Activated gamma-delta T cell (primary cell): ENCODE data around the gene KLHDC7B.
A peak's percentile ranks its signal among the peaks of the same experiment; 100 is the strongest.

Source experiments
- DNase-seq: peaks from one replicate; lab custom pipeline; 2025; lab: John Stamatoyannopoulos, UW
- total RNA-seq, 2 donors: gene quantifications; one replicate each; lab custom pipeline; 2026; lab: John Stamatoyannopoulos, UW

KLHDC7B gene
- total RNA-seq = 3.8 to 5.2 reads per million in 2 donors

DNA sequence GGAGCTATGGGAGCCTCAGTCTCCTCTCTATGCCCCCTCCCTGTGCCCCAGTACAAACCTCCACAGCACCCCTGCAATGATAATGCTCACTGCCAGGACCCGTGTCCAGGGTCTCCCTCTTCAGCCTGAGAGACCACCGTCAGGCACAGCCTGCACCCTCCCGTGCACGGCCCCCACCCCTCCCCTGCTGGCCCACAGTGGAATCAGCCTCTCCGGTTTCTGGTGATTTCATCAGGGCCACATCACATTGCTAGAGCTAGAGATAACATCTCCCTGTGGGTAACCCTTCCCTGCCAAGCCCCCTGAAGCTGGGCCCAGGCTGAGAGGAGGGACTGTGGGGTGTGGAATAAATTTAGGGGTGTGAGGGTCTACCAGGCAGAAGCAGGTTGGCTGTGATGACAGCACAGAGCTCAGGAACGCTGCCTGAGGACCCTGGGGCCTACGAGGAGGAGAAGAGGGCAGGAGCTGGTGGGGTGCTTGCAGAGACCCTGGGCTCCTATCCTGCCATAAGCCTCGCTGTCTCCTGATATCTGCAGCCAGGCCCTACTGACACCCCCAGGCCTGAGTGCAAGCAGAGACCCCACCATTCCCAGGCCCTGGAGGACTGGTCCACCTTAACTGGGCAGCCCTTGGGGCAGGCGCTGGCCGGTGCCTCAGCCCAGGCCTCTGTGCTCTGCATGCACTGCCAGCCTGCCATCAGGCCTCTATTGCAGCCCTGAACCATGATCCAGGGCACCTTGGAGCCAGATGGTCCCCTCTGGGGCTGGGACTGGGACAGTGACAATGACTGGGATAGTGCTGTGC, at the start of gene KLHDC7B:
TSS of gene KLHDC7B (plus strand) at position 378 of the 804 bp plus-strand sequence. CDS start at position 723, 345 bp downstream.
- DNase-seq = no peak

DNA sequence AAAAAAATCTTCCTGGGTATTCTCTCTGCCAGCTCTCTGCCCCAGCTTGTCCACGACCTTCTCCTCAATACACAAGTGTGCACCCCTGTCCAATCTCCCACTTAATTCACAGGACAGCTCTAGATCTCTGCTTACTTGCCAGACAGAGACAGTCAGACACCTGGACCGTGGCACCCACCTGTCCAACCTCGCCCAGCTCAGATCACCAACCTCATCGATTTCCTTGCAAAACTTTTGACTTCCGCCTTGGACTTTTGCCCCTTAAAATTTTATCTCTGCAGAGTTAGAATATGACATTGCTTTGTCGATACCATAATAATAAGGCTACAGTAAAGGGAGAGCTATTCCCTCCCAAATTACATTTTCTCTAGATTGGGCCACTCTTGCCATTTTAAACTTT, 48.6 kb upstream of the KLHDC7B start:
- no peak for DNase-seq

DNA sequence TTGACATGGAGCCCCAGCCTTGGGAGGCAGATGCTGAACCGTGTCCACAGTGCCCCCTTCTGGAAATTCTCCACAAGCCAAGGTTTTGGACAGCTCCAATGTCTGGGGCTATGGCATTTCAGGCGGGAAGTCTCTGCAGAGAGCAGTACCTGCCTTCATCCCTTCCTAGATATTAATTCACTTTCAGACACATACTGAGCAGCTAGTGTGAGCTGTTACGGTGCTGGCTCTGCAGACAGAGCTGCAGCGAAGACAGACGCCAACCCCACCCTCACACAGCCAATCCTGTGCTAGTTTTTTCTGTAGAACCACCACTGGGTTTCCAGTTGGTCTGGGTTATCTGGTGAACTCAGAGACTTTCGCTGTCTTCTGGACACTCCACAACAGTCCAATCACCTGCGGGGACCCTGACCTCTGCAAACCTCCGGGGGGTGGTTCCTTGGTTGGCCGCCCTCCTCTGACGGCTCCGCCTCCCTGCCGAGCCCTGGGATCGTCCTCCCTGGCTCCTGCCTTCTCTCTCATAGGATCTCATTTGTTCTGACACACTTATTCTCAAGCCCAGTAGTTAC, 47.3 kb upstream of the KLHDC7B start:
- DNase-seq = no peak

DNA sequence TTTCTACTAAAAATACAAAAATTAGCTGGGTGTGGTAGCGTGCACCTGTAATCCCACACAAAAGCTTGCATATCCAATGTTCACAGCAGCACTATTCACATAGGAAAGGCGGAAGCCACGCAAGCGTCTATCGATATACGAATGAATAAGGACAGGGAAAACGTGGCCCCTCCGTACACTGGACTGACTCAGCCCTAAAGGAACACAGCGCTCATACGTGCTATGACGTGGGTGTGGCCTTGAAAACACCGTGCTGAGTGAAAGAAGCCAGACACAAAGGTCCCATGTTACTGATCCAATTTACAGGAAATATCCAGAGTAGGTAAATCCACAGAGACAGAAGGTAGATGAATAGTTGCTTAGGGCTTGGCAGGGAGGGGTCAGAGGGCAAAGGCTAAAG, 45.2 kb upstream of the KLHDC7B start:
- DNase-seq = no peak

DNA sequence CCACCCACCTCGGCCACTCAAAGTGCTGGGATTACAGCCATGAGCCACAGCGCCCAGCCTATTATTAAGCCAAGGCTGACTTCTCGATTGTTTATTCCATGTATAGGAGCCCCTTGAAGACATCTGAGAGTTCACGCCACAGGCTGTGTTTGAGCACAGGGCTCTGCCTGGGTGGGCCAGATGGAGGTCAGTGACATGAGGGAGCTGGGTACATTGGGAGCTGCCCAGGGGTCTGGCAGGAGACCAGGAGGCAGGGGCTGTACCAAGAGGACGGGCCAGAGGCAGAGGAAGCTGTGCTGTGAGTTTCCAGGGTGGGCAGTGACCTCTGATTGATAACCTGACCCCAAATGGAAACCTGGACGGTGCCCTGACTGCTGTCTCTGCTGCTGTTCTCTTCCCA, 43.6 kb upstream of the KLHDC7B start:
- DNase-seq = no peak

DNA sequence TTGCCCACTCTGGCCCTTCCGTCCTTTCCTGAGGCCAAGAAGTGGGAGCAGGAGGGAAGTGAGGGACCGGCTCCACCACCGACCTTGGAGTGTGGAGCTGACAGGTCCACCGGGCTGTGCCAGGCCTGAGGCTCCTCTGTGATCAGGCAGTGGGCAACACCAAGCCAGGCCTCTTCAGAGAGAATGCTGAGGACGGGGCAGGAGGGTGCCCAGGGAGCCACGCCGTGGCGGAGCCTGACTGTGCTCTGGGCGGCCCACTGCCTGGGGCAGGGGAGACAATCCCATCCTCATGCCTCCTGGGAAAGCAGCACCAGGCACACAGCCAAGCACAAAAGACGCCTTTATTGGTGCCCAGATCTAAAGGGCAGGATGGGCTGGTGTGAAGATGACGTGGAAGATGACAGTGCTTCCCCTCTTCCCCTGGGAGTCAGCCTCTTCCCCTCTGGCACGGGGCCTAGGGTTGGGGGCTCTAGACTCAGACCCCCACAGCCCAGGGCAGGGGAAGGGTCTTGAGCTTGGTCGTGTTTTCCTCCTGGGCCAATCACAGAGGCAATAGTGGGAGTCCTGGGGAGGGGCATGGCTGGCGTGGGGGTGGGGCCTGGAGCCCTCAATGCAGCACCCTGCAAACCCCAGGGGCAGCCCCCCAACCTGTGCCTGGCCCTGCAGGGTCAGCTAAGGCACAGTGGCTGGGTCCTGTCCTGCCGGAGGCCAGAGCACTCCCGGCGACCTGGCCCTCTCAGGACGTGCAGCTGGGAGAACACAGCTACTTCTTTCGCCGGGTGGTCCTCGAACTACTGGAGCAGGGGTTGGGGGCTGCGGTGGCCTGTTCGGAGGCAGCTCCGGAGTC, 42.8 kb upstream of the KLHDC7B start:
- no peak for DNase-seq

DNA sequence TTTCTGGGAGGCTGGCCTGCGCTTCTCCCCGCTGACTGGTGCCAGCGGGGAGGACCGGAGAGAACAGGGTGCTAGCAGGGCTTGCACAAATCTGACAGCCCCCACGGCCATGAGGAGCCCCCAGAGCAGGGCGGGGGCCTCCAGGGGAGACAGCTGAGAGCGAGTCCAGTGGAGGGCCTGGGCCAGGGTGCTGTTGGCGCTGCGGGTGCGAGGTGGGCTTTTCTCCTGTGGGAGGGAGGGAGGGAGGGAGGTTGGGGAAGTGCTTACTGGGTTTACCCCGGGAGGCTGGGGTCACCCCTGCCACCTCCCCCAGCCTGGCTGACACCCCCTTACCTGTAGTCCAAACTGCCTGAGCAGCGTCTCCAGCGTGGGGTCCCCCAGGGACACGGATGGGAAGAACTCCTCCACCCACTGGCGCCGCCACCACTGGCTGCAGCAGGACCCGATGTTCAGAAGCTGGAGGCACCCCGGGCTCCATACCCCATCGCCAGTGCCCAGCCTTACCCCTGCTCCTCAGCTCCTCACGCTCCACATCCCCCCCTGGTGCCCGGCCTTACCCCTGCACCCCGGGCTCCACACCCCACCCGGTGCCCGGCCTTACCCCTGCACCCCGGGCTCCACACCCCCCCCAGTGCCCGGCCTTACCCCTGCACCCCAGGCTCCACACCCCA, 42.1 kb upstream of the KLHDC7B start:
- no peak for DNase-seq

DNA sequence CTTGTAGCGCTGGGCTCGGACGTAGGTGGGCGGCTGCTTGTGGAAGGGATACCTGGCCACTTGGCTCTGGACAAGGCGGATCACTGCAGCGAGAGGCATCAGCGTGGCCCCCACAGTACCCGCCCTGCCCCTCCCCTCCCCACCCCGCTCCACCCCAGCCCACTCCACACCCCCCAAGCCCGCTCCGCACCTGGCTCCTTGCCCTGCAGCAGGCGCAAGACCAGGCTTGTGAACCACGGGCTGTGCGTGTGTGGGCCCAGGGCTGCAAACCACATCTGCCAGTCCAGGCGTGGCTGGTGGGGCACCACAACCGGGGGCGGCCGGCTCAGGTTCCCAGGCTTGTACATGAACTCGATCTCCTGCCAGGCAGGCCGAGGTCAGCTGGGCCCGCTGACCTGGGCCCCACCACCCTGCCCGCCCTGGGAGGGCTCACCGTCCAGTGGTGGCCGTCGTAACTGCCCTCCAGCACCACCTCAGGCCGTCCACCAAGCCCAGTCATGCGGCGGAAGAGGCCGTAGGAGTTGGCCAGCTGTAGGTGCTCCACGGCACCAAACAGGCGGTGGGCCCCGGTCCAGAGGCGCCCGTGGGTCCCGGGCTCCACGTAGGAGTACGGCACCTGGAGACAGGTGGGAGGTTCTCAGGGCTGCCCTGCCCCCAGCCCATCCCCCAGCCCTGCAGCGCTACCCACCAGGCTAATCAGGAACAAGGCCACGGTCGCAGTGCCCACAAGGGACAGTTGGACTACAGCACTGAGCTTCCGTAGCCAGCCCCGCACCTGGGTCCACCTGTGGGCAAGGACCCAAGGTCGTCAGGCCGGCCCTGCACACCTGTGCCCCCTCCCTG, 41.1 kb upstream of the KLHDC7B start:
- no peak for DNase-seq

DNA sequence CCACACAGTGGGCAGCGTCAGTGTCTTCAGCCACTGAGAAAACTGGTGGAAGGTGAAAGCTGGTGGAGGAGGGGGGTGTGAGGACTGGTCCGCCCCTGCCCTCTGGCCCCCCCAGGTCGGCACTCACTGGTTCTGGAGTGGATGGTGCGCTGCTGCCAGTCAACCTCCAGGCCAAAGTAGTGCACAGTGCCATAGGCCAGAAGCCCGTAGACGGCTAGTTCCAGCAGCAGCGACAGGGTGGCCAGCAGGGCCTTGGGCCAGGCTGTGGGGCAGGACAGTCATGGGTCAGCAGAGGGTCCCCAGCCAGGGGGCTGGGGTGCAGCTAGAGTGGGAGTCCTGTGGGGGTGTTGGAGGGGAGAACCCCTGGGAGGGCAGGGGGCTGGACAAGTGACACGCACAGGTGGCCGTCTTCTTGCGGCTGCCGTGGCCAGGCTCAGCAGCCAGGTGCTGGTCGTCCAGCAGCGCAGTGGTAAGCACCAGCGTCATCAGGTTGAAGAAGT, 40.4 kb upstream of the KLHDC7B start:
- DNase-seq = no peak

DNA sequence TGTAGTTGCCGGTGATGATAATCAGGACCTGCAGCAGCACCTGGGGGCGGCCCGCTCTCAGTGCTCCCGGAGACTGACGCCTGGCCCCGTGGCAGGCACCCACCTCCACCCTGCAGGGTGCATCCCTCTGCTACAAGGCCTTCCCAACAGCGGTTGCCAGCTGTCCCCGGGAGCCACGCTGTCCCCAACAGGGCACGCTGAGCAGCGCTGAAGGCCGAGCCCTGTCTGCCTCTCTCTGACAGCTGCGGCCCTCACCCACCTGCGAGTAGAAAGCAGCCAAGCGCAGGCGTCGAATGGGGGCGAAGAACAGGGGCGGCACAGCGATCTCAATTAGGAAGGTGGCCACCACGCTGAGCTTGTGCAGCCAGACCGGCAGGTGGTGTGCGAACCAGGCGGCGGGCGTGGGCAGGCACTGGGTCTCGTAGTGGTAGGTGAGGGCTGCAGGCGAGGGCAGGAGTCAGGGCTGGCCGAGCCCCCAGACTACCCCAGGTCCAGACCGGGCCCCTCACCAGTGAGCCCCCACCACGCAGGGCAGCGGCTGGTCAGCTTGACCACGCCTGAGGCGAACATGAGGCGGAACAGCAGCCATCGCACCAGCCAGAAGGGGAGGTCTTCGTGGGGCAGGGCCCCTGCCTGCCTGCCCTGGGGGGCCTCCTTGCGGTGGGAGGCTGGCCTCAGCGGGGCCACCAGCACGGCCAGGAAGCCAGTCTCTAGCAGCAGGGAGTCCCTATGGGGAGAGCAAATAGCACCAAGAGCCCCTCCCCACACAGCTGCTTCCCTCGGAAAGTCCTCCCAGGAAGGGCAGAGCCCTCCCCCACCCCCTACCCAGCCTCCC, 39.7 kb upstream of the KLHDC7B start:
- DNase-seq = no peak

DNA sequence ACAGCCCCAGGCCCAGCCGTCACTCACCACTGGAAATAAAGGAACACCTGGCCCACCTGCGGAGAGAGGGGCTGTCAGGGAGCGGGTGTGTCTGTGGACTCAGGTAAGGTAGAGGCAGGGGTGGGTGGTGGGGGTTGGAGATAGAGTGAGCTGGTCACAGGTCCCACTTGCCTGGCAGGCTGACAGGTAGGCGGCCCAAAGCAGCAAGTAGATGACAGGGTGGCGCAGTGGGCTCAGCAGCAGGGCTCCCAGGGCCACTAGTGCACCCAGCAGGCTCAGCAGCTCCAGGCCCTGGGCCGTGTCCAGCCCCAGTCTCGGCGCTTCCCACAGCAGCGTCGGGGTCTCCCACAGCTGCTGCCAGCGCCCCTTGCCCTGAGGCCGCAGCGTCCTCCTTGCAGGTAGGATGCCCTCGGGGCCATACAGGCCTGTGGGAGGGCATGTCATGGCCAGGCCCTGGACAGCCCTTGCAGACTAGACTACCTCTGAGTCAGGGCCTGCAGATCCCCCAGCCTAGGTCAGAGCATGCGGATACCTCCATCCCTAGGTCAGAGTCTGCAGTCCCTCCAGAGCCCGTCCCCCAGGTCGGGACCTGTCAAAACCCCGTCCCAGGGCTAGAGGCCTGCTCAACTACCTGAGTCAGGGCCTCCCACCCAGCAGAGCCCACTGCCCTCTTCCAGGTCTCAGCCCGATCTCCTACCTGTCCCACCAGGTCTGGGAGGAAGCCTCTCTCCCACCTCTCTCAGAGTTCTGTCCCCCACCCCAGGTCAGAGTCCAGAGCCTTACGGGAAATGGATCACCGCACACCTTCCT, 38.9 kb upstream of the KLHDC7B start:
- no peak for DNase-seq

DNA sequence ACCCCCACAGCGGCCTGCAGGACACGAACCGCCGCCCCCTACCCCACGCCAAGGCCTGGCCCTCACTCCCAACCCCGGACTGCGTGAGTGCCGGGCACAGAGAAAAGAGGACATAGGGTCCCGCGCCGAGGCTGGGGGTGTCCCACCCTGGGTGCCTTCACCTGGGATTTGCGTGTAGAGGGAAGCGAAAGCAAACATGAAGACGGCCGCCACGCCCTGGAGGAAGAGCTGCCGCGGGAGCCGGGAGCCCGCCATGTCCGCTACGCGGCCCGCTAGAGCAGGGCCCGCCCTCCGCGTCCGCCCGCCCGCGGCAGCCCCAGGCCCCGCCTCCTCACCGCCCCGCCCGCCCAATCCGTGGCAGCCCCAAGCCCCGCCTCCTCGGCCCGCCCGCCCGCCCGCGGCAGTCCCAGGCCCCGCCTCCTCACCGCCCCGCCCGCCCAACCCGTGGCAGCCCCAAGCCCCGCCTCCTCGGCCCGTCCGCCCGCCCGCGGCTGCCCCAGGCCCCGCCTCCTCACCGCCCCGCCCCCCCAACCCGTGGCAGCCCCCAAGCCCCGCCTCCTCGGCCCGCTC, 38.2 kb upstream of the KLHDC7B start, which contains the start of gene LMF2:
TSS of gene LMF2 (minus strand) at position 282 of the 570 bp plus-strand sequence. CDS start at position 255, 27 bp downstream.
- DNase-seq = peak; percentile 100

DNA sequence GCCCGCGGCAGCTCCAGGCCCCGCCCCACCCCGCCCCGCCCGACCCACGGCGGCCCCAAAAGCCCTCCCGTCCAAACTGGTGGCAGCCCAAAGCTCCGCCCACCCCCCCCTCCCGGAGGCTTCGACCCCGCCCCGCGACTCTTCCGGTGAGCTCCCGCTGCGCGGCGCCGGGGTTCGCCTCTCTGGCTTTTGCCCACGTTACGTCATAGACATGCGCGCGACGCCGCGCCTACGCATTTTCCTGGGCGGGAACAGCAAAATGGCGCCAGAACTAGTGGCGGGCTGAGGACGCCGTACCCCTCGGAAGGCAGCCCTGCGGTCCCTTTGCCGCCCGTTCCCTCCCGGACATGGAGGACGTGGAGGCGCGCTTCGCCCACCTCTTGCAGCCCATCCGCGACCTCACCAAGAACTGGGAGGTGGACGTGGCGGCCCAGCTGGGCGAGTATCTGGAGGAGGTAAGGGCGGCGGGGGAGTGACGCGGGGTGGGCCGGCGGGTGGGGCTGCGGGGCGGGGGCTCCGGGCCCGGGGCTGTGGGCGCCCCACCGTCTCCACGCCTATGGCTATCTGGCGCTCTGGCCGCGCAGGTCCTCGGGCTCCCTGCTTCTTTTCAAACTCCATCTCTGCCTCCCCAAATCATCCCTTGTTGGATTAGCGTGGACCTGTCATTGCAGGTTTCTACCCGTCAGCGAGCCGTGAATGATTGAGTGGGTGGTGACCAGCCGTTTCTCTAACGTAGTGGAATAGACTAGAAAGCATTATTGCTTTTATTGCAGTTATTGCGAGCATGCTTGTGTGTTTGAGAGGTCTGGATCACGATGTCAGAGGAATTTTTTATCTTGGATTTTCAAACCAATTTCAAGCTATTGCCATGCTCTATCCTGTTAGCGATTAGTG, 37.5 kb upstream of the KLHDC7B start, which contains the start of gene NCAPH2:
TSS of gene NCAPH2 (plus strand) at position 234 of the 894 bp plus-strand sequence. CDS start at position 348, 114 bp downstream.
- peak; percentile 100 for DNase-seq

DNA sequence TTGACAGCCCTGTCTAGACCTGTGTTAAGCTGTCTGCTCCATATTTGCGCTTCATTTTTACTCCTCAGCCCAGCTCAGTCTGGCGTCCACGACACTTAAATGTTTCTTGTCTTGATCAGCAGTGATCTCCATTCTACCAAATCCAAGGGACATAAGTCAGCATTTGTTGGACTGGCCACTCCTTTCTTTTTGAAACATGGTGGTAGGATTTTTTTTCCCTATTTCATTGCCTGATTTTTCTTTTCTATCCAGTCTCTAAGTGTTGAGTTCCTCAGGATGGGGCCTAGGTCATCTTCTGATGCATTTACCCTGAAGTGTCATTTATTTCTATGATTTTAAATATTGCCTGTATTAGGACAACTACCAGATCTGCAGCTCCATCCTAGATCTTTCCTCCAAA, 36.8 kb upstream of the KLHDC7B start:
- DNase-seq = no peak

DNA sequence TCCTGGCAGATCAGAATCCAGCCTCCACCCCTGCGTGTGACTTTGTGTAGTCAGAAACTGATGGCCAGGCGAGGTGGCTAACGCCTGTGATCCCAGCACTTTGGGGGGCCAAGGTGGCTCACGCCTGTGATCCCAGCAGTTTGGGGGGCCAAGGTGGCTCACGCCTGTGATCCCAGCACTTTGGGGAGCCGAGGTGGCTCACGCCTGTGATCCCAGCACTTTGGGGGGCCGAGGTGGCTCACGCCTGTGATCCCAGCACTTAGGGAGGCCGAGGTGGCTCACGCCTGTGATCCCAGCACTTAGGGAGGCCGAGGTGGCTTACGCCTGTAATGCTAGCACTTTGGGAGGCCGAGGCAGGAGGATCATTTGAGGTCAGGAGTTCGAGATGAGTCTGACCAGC, 32.5 kb upstream of the KLHDC7B start:
- no peak for DNase-seq

DNA sequence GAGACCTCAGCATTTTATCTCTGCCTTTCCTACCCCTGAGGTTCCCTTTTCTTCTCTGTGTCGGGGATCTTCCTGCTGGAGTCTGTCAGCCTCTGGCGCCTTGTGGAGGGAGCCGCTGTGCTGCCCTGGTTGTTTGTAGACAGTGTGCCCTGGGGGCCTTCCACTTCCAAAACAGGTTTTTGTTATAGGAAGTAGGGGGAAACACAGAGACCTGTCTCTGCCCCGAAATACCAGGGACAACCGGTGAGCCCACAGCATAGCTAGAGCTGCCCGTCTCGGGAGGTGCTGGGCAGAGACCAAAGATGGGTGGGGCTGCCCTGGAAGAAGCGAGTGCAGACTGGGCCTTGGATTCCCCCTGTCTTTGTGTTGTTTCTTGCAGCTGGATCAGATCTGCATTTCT, 29.6 kb upstream of the KLHDC7B start:
- DNase-seq = no peak

DNA sequence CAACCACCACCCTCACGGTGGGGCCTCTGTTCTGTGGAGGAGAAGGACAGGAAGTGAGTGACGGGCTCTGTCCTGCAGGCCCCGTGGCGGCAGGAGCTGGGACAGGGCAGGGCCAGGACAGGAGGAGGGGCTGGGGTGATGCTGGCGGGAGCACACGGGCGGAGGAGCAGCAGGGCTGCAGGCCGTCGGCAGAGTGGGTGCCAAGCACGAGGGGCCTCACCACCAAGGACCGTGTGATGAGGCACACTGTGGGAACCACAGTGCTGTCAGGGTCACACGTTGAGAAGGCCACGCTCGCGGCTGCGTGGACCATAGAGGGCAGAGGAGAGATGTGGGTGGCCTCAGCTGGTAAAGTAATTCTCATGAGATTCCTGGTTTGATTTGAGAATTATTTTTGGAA, 28.8 kb upstream of the KLHDC7B start:
- no peak for DNase-seq
